Loucy (cell line): ENCODE measurements around the gene PAXX.

Experiments
- H2AFZ ChIP-seq: fragments of 200-600 bp; sonication (generic); 2 replicates; pipeline ENCODE4 v1.6.0; 2016; ENCODE audit warnings: antibody characterized with exemption, mild to moderate bottlenecking, low read length, moderate library complexity
- H3F3A ChIP-seq: fragments of 200-600 bp; 2 replicates; pipeline ENCODE4 v1.6.0; 2016; ENCODE audit warnings: antibody characterized with exemption, low read depth, mild to moderate bottlenecking
- H3K27me3 ChIP-seq: fragments of 200-600 bp; sonication (generic); 2 replicates; pipeline ENCODE4 v1.6.1; 2014; ENCODE audit warnings: low read length, mild to moderate bottlenecking; ENCODE audit not compliant: insufficient read depth, poor library complexity, severe bottlenecking
- H3K36me3 ChIP-seq: fragments of 200-600 bp; sonication (generic); 2 replicates; pipeline ENCODE4 v1.6.1; 2016; ENCODE audit warnings: low read length; ENCODE audit not compliant: insufficient read depth
- H3K4me1 ChIP-seq: fragments of 200-600 bp; sonication (generic); 2 replicates; pipeline ENCODE4 v1.5.1; 2014; ENCODE audit warnings: low read length, mild to moderate bottlenecking; ENCODE audit not compliant: insufficient read depth, poor library complexity, severe bottlenecking
- H3K4me2 ChIP-seq: fragments of 200-600 bp; sonication (generic); 2 replicates; pipeline ENCODE4 v1.6.0; 2014; ENCODE audit warnings: antibody characterized with exemption, low read length, low read depth, mild to moderate bottlenecking; ENCODE audit not compliant: poor library complexity, severe bottlenecking
- H3K4me3 ChIP-seq: fragments of 200-600 bp; sonication (generic); 2 replicates; pipeline ENCODE4 v1.5.1; 2014; ENCODE audit warnings: low read length, mild to moderate bottlenecking, mixed read lengths; ENCODE audit not compliant: poor library complexity, severe bottlenecking
- H3K79me2 ChIP-seq: fragments of 200-600 bp; sonication (generic); 2 replicates; pipeline ENCODE4 v1.6.1; 2014; ENCODE audit warnings: low read length; ENCODE audit not compliant: insufficient read depth
- H3K9ac ChIP-seq: fragments of 200-600 bp; sonication (generic); 2 replicates; pipeline ENCODE4 v1.6.0; 2014; ENCODE audit warnings: mild to moderate bottlenecking, low read depth, low read length, moderate library complexity; ENCODE audit not compliant: poor library complexity, severe bottlenecking
- H3K9me2 ChIP-seq: fragments of 200-600 bp; sonication (generic); replicated peaks from 2 replicates; pipeline ENCODE4 v1.6.1; 2016; ENCODE audit warnings: low read depth, low read length, mixed read lengths
- H3K9me3 ChIP-seq: fragments of 200-600 bp; sonication (generic); 2 replicates; pipeline ENCODE4 v1.6.1; 2014; ENCODE audit warnings: mild to moderate bottlenecking, antibody characterized with exemption, low read length, low read depth; ENCODE audit not compliant: insufficient read depth
- H4K20me1 ChIP-seq: fragments of 200-600 bp; sonication (generic); 2 replicates; pipeline ENCODE4 v1.6.0; 2014; ENCODE audit warnings: antibody characterized with exemption, low read length, mild to moderate bottlenecking; ENCODE audit not compliant: insufficient read depth, poor library complexity, severe bottlenecking
- EZH2phosphoT487 ChIP-seq: fragments of 200-600 bp; IDR thresholded peaks from 2 replicates; pipeline ENCODE4 v1.6.1; 2018; ENCODE audit warnings: antibody characterized with exemption, mild to moderate bottlenecking, moderate library complexity, borderline replicate concordance
- TF ChIP-seq, protein P1 (sequence below): fragments of 200-600 bp; sonication (generic); conservative IDR thresholded peaks from 2 replicates; pipeline ENCODE4 v1.5.1; 2014; ENCODE audit warnings: mild to moderate bottlenecking, antibody characterized with exemption, low read length

PAXX gene

DNA sequence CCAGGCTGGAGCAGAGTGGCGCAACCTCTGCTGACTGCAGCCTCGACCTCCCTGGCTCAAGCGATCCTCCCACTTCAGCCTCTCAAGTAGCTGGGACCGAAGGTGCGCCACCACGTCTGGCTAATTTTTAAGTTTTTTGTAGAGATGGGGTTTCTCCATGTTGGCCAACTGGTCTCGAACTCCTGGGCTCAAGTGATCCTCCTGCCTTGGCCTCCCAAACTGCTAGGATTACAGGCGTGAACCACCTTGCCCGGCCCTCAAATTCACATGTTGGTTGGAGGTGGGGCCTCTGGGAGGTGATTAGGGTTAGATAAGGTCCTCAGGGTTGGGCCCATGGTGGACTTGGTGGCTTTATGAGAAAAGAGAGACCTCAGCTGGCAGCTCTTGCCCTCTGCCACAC lies 30.1 kb upstream of the PAXX start:
- Histone ChIP-seq H3F3A (no peaks in the 10 kb centered on the region), H3K27me3 (no peaks in the 10 kb centered on the region), H3K9me2 (no peaks in the 10 kb centered on the region), H3K9ac (no peak overlapping the region), H3K4me1 (peaks cover 9% of the 10 kb centered on the region), H3K4me2 (no peak overlapping the region), H3K9me3 (no peaks in the 10 kb centered on the region), H2AFZ (no peak overlapping the region), H3K4me3 (no peak overlapping the region), H4K20me1 (no peaks in the 10 kb centered on the region), H3K79me2 (no peaks in the 10 kb centered on the region), H3K36me3 (no peaks in the 10 kb centered on the region)
- TF ChIP-seq, protein P1, sequence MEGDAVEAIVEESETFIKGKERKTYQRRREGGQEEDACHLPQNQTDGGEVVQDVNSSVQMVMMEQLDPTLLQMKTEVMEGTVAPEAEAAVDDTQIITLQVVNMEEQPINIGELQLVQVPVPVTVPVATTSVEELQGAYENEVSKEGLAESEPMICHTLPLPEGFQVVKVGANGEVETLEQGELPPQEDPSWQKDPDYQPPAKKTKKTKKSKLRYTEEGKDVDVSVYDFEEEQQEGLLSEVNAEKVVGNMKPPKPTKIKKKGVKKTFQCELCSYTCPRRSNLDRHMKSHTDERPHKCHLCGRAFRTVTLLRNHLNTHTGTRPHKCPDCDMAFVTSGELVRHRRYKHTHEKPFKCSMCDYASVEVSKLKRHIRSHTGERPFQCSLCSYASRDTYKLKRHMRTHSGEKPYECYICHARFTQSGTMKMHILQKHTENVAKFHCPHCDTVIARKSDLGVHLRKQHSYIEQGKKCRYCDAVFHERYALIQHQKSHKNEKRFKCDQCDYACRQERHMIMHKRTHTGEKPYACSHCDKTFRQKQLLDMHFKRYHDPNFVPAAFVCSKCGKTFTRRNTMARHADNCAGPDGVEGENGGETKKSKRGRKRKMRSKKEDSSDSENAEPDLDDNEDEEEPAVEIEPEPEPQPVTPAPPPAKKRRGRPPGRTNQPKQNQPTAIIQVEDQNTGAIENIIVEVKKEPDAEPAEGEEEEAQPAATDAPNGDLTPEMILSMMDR, result no peak
- TF ChIP-seq EZH2phosphoT487, result no peak

- Histone ChIP-seq H3F3A (no peaks in the 10 kb centered on the region), H3K4me3 (no peak overlapping the region), H3K4me1 (peaks cover 9% of the 10 kb centered on the region), H3K9me3 (no peaks in the 10 kb centered on the region), H3K4me2 (no peak overlapping the region), H3K79me2 (no peaks in the 10 kb centered on the region), H2AFZ (no peak overlapping the region), H3K9ac (no peak overlapping the region), H3K36me3 (no peaks in the 10 kb centered on the region), H3K27me3 (no peaks in the 10 kb centered on the region), H4K20me1 (no peaks in the 10 kb centered on the region), H3K9me2 (no peaks in the 10 kb centered on the region)
- TF ChIP-seq, protein P1, result no peak
- no peak for TF ChIP-seq EZH2phosphoT487
Measured at GRCh38 chr9:136962701-136963248, 29.4 kb upstream of the PAXX start.

DNA sequence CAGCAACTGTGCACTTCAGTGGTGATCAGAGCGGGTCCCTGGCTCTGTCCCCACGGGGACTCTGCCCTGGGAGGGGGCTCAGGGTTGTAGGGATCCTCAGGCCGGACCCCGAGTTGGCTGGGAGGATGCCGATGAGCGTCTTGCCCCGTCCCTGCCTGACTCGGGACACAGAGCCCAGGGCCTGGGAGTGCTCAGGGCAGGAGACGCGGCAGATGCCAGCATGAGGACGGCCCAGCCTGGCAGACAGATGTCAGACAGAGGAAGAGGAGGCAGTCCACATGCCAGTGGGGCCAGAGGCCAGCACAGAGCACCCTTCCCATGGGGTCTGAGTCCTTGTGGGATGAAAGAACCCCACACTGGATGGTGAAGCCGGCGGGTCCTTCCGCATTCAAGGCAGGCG lies 28.9 kb upstream of the PAXX start:
- peaks cover 9% of the 10 kb centered on the region for H3K4me1 ChIP-seq
- H3K79me2 ChIP-seq, result no peaks in the 10 kb centered on the region
- no peaks in the 10 kb centered on the region for H3K36me3 ChIP-seq
- no peaks in the 10 kb centered on the region for H3K27me3 ChIP-seq
- H2AFZ ChIP-seq, result no peak overlapping the region
- H3K9me3 ChIP-seq, result no peaks in the 10 kb centered on the region
- no peak overlapping the region for H3K9ac ChIP-seq
- H3K4me2 ChIP-seq, result no peak overlapping the region
- no peaks in the 10 kb centered on the region for H3K9me2 ChIP-seq
- H4K20me1 ChIP-seq, result no peaks in the 10 kb centered on the region
- no peaks in the 10 kb centered on the region for H3F3A ChIP-seq
- TF ChIP-seq, protein P1, result no peak
- TF ChIP-seq EZH2phosphoT487, result no peak
- H3K4me3 ChIP-seq, result no peak overlapping the region
